ENCODE measurements around the gene SLC25A26.

GRCh38 chr3:66353039-66353438 is 132.2 kb downstream of the SLC25A26 start:
- TF ChIP-seq EZH2 (IDR thresholded peaks at IDR 0.05) (no peak), POLR2AphosphoS5 (IDR thresholded peaks at IDR 0.05; ENCODE audit: borderline replicate concordance, low read depth, low read length) (no peak), FOXP2 (optimal IDR thresholded peaks at IDR 0.05; ENCODE audit: control extremely low read depth, extremely low read length, insufficient read depth) (no peak)
